Skeletal muscle tissue (tissue), 4 donors: ENCODE results near the gene RSAD2. TPM values are rescaled to one million over a fixed set of nuclear protein-coding genes. Genes with fewer than 3 reads are reported as not detected.

ENCODE experiments used
- H3K27ac ChIP-seq: one replicate; pipeline ENCODE4 v1.7.0; 2013; ENCODE audit warnings: mild to moderate bottlenecking, low read depth, low read length, inconsistent platforms
- H3K27me3 ChIP-seq, 3 donors: one replicate each; pipeline ENCODE4 v1.7.0; 2013; ENCODE audit warnings: low read length in 3 of 3; ENCODE audit not compliant: control insufficient read depth in 3 of 3, insufficient read depth in 3 of 3
- H3K36me3 ChIP-seq, 3 donors: one replicate each; pipeline ENCODE4 v1.7.0; 2013; ENCODE audit warnings: low read length in 3 of 3; ENCODE audit not compliant: control insufficient read depth in 3 of 3, insufficient read depth in 3 of 3
- H3K4me1 ChIP-seq, 3 donors: one replicate each; pipeline ENCODE4 v1.7.0; 2013; ENCODE audit warnings: low read length in 3 of 3, mild to moderate bottlenecking in 3 of 3; ENCODE audit not compliant: control insufficient read depth in 3 of 3, insufficient read depth in 3 of 3
- H3K4me3 ChIP-seq, 3 donors: one replicate each; pipeline ENCODE4 v1.7.0; 2013; ENCODE audit warnings: low read length in 3 of 3
- H3K9ac ChIP-seq, 3 donors: one replicate each; pipeline ENCODE4 v1.7.0; 2013; ENCODE audit warnings: low read length in 3 of 3, mild to moderate bottlenecking in 3 of 3, moderate library complexity in 2 of 3, low read depth in 1 of 3
- H3K9me3 ChIP-seq, 3 donors: one replicate each; pipeline ENCODE4 v1.7.0; 2013; ENCODE audit warnings: low read length in 3 of 3; ENCODE audit not compliant: control insufficient read depth in 3 of 3
- total RNA-seq: library from RNA; depleted of rRNA; stranded (reverse); fragments of >200 nt; gene quantifications from one replicate; pipeline ENCODE4 v1.2.3, GENCODE V29; 2014
- donor health status: Osteomylitis.

RSAD2 gene
- 6.8 TPM for total RNA-seq

- H3K9ac ChIP-seq = peak within 1 kb of the TSS; percentile 60 to 72 (median 69)
- peaks cover 11 to 21% (median 16%) of the 10 kb centered on the region in 3 donors for H3K4me1 ChIP-seq
- no peaks in the 10 kb centered on the region for H3K27me3 ChIP-seq
- no peaks in the 10 kb centered on the region for H3K36me3 ChIP-seq
- H3K4me3 ChIP-seq = peak within 1 kb of the TSS; percentile 71 to 89 (median 73)
- no peaks in the 10 kb centered on the region for H3K9me3 ChIP-seq
- H3K27ac ChIP-seq = peak within 1 kb of the TSS; percentile 57
Observed at GRCh38 chr2:6877402-6878304, at the start of gene RSAD2. Gene RSAD2, plus strand, starts transcription at chr2:6877777. Its CDS starts 24 bp downstream, at chr2:6877801.

GRCh38 chr2:6828299-6828584, 49.3 kb upstream of the RSAD2 start:
- Histone ChIP-seq H3K4me3 (no peak overlapping the region), H3K27me3 (no peaks in the 10 kb centered on the region), H3K9me3 (no peaks in the 10 kb centered on the region), H3K27ac (no peak overlapping the region), H3K36me3 (no peaks in the 10 kb centered on the region), H3K9ac (no peak overlapping the region), H3K4me1 (no peaks in the 10 kb centered on the region)

- Histone ChIP-seq H3K9ac (no peak overlapping the region), H3K27me3 (no peaks in the 10 kb centered on the region), H3K4me1 (no peaks in the 10 kb centered on the region), H3K9me3 (peaks cover 0 to 7% (median 3%) of the 10 kb centered on the region in 3 donors), H3K4me3 (no peak overlapping the region), H3K36me3 (no peaks in the 10 kb centered on the region), H3K27ac (no peak overlapping the region)
Observed at GRCh38 chr2:6831229-6831628, 46.3 kb upstream of the RSAD2 start.

- no peaks in the 10 kb centered on the region for H3K36me3 ChIP-seq
- H3K9ac ChIP-seq = no peak overlapping the region
- H3K27ac ChIP-seq = no peak overlapping the region
- no peaks in the 10 kb centered on the region for H3K27me3 ChIP-seq
- H3K4me1 ChIP-seq = no peaks in the 10 kb centered on the region
- H3K9me3 ChIP-seq = peaks cover 0 to 7% (median 3%) of the 10 kb centered on the region in 3 donors
- no peak overlapping the region for H3K4me3 ChIP-seq
Observed at GRCh38 chr2:6832596-6833299, 44.8 kb upstream of the RSAD2 start.

GRCh38 chr2:6833300-6833604, 44.3 kb upstream of the RSAD2 start:
- Histone ChIP-seq H3K9me3 (peaks cover 0 to 7% (median 3%) of the 10 kb centered on the region in 3 donors), H3K4me1 (no peaks in the 10 kb centered on the region), H3K9ac (no peak overlapping the region), H3K27ac (no peak overlapping the region), H3K36me3 (no peaks in the 10 kb centered on the region), H3K4me3 (no peak overlapping the region), H3K27me3 (no peaks in the 10 kb centered on the region)

GRCh38 chr2:6834163-6834562, 43.4 kb upstream of the RSAD2 start:
- Histone ChIP-seq H3K4me3 (no peak overlapping the region), H3K27me3 (no peaks in the 10 kb centered on the region), H3K27ac (no peak overlapping the region), H3K9me3 (peaks cover 0 to 7% (median 3%) of the 10 kb centered on the region in 3 donors), H3K36me3 (no peaks in the 10 kb centered on the region), H3K9ac (no peak overlapping the region), H3K4me1 (no peaks in the 10 kb centered on the region)

GRCh38 chr2:6835467-6835866, 42.1 kb upstream of the RSAD2 start:
- Histone ChIP-seq H3K27ac (no peak overlapping the region), H3K9me3 (peaks cover 0 to 7% (median 3%) of the 10 kb centered on the region in 3 donors), H3K36me3 (no peaks in the 10 kb centered on the region), H3K27me3 (no peaks in the 10 kb centered on the region), H3K4me3 (no peak overlapping the region), H3K9ac (no peak overlapping the region), H3K4me1 (no peaks in the 10 kb centered on the region)

GRCh38 chr2:6838673-6839319, 38.8 kb upstream of the RSAD2 start:
- Histone ChIP-seq H3K9me3 (peaks cover 10 to 25% (median 12%) of the 10 kb centered on the region in 3 donors), H3K4me3 (no peak overlapping the region), H3K36me3 (no peaks in the 10 kb centered on the region), H3K27ac (no peak overlapping the region), H3K4me1 (no peaks in the 10 kb centered on the region), H3K27me3 (no peaks in the 10 kb centered on the region), H3K9ac (no peak overlapping the region)

- Histone ChIP-seq H3K4me1 (no peaks in the 10 kb centered on the region), H3K4me3 (no peak overlapping the region), H3K9me3 (peaks cover 20 to 46% (median 21%) of the 10 kb centered on the region in 3 donors), H3K27ac (no peak overlapping the region), H3K9ac (no peak overlapping the region), H3K27me3 (no peaks in the 10 kb centered on the region), H3K36me3 (peaks cover 0 to 4% (median 0%) of the 10 kb centered on the region in 3 donors)
Observed at GRCh38 chr2:6841537-6842287, 35.9 kb upstream of the RSAD2 start.
